Left renal cortex interstitium (tissue), 4 donors: ENCODE data around the gene MST1. TPM values are rescaled to one million over a fixed set of nuclear protein-coding genes. Genes with fewer than 3 reads are reported as not detected.

ENCODE experiments used
- DNase-seq, 4 donors: peaks; one replicate each; pipeline ENCODE4 v3.0.0-alpha.2; 2013; ENCODE audit warnings: low read depth in 4 of 4, low spot score in 2 of 4, missing footprints in 1 of 4
- polyA plus RNA-seq, 4 donors: library from polyadenylated mRNA; unstranded; fragments of 120-200 nt; gene quantifications; one replicate each; pipeline ENCODE4 v1.2.1, GENCODE V29; 2013; ENCODE audit not compliant: insufficient read length in 4 of 4

Gene MST1
- polyA plus RNA-seq, 4 donors: 107 to 397 (median 172) TPM

DNA sequence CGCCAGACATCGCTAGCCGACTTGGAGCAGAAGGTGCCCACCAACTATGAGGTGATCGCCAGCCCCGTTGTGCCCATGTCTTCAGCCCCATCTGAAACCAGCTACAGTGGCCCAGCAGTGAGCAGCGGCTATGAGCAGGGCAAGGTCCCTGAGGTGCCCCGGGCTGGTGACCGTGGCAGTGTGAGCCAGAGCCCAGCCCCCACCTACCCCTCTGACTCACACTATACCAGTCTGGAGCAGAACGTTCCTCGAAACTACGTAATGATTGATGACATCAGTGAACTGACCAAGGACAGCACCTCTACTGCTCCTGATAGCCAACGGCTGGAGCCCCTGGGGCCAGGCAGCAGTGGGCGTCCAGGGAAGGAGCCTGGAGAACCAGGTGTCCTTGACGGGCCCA is 28.0 kb downstream of the MST1 start:
- DNase-seq: no peak

DNA sequence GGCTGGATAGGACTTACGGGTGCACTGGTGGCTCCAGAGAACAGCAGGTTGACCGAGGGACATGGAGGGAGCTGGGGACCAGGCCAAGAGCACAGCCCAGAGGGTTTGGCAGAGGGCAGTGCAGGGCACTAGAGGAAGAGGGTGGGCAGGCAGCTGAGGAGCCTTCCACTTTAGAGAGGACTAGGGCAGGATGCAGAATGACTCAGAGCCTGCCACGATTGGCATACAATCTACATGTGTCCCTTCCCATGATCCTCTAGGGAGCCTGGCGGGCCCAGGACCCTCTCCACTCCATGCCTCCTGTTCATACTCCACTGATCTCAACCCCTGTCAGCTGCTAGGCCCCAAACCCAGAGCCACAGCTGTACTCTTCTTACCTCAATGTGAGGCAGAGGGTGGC is 29.5 kb downstream of the MST1 start:
- DNase-seq: no peak

DNA sequence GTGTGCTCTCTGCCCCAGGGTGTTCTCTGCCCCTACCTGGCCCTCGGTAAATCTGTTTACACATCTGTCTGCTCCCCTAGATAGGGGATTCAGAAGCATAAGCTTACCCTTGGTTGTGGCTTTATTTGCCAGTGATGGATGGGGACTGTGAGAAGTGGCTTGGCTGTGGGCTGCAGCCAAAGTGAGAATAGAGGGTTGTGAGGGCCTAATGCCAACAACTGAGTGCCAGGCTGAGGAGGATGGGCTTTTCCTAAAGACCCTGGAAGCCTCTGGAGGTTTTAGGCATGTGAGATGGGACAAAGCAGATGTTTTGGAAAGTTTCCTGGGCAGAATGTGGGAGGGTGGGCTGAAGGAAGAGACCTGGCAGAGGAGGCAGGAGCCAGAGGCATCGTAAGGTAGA is 30.6 kb downstream of the MST1 start:
- no peak for DNase-seq

- no peak for DNase-seq
Measured at GRCh38 chr3:49657208-49657915, 31.9 kb downstream of the MST1 start.

DNA sequence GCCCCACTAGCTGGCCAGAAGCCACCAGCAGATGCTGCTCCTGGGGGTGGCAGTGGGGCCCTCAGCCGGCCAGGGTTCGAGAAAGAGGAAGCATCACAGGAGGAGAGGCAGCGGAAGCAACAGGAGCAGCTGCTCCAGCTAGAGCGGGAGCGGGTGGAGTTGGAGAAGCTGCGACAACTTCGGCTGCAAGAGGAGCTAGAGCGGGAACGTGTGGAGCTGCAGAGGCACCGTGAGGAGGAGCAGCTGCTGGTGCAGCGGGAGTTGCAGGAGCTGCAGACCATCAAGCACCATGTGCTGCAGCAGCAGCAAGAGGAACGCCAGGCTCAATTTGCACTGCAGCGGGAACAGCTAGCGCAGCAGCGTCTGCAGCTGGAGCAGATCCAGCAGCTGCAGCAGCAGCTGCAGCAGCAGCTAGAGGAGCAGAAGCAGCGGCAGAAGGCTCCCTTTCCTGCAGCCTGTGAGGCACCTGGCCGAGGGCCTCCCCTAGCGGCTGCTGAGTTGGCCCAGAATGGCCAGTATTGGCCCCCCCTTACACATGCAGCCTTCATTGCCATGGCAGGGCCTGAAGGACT is 32.6 kb downstream of the MST1 start:
- no peak for DNase-seq

DNA sequence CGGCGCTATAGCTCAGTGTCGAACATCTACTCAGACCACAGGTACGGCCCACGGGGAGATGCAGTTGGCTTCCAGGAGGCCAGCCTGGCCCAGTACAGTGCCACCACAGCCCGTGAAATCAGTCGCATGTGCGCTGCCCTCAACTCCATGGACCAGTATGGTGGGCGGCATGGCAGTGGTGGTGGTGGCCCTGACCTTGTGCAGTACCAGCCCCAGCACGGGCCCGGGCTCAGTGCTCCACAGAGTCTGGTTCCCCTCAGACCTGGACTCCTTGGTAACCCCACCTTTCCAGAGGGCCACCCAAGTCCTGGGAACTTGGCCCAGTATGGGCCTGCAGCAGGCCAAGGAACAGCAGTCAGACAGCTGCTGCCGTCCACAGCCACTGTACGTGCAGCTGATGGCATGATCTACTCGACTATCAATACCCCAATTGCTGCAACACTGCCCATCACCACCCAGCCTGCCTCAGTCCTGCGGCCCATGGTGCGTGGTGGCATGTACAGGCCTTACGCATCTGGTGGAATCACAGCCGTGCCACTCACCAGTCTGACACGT is 33.5 kb downstream of the MST1 start:
- DNase-seq: no peak

DNA sequence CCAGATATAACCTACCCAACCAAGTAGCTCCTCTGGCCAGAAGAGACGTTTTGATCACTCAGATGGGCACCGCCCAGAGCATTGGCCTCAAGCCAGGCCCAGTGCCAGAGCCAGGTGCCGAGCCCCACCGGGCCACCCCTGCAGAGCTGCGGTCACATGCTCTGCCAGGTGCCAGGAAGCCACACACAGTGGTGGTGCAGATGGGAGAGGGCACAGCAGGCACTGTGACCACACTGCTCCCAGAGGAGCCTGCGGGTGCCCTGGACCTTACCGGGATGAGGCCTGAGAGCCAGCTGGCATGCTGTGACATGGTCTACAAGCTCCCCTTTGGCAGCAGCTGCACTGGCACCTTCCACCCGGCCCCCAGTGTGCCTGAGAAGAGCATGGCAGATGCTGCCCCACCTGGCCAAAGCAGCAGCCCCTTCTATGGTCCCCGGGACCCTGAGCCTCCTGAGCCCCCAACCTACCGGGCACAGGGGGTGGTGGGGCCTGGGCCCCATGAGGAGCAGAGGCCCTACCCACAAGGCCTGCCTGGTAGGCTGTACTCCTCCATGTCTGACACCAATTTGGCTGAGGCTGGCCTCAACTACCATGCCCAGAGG is 34.2 kb downstream of the MST1 start:
- DNase-seq: no peak

- no peak for DNase-seq
Measured at GRCh38 chr3:49654176-49654825, 35.0 kb downstream of the MST1 start.

DNA sequence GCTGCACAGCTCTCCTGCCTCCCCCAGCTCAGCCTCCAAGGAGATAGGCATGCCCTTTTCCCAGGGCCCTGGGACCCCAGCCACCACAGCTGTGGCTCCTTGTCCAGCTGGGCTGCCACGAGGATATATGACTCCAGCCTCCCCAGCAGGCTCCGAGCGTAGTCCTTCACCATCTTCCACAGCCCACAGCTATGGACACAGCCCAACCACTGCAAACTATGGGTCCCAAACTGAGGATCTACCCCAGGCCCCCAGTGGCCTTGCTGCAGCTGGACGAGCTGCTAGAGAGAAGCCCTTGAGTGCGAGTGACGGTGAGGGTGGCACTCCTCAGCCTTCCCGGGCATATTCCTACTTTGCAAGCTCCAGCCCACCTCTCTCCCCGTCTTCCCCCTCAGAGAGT is 35.7 kb downstream of the MST1 start:
- DNase-seq: no peak

- no peak for DNase-seq
Measured at GRCh38 chr3:49652903-49653415, 36.3 kb downstream of the MST1 start.

- no peak for DNase-seq
Measured at GRCh38 chr3:49652218-49652902, 36.9 kb downstream of the MST1 start.

GRCh38 chr3:49650637-49651036 is 38.6 kb downstream of the MST1 start:
- DNase-seq: no peak

DNA sequence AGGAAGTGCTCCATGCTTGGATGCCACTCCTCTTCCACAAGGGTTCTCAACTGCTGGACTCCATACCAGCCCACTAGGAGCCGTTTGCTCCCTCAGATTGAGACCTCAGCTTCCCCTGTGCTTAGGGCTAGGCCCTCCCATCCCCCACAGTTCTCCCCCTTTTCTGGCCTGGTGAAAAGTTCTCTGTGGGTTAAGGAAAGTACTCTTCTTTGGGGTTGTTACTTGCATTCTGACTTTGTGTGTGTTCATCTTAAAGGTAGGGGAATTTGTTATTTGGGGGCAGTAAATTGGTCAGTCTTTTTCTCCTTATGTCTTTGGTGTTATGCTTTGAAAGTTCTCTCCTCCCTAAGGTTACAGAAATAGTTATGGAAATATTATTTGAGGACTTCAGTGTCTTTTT is 39.1 kb downstream of the MST1 start:
- DNase-seq: no peak

DNA sequence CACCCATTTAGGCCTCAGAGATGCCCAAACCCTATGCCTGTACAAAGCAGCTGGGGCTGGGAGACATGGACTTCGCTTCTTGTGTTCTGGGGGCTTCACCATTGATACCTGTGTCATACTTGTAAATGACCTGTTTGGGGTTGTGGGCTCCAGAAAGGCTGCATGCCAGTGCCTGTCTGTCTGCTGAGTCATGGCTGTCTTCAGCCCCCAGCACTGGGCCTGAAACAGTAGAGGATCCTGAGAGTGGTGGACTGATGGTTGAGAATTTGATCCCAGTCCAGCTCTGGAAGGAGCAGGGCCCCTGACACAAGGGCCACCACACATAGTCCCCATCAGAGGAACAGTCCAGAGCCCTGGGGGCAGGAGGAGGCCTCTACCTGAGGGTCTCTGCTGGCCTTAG is 39.7 kb downstream of the MST1 start:
- no peak for DNase-seq

GRCh38 chr3:49648354-49649019 is 40.8 kb downstream of the MST1 start:
- DNase-seq: no peak

DNA sequence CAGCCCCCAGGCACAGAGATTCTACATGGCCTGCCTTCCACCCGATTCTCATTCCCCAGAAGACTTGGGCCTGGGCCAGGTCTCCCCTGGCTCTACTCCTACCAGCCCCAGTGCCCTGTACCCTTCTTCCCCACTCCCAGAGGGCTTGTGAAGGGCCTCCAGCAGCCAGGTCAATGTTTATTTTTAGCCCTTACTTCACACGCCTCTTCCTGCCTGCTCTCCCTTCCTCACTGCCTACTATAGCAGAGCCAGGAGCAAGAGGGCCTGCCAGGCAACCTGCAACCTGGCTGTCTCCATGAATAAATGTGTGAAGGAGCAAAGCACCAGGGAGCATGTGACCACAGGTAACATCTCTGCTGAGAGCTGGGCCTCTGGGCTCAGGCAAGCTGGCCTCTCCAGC is 41.5 kb downstream of the MST1 start:
- no peak for DNase-seq

DNA sequence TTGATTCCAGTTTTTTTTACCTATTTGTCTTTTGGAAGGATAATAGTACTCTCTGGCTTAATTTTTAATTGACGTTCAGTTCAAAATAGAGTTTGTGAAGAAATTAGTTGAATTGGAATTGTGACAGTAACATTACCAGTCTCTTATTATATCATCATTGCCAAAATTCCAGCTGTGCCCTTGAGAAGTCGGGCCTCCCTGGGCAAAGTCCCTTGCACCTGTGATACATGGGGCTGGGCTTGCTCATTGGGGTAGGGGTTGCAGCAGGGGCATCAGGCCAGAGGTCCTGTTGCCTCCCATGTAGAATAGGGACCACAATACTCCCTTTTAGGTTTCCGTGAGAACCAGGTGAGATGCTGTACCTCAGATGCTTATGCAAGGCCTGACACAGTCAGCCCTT is 43.0 kb downstream of the MST1 start:
- no peak for DNase-seq

- no peak for DNase-seq
Measured at GRCh38 chr3:49644684-49645083, 44.6 kb downstream of the MST1 start.

- DNase-seq: no peak
Measured at GRCh38 chr3:49642708-49643145, 46.5 kb downstream of the MST1 start.
